Measurements from ENCODE around the gene ZCCHC24.

Gene ZCCHC24

GRCh38 chr10:79482741-79483140 lies 37.3 kb upstream of the ZCCHC24 start:
- Histone ChIP-seq H2AFZ (ENCODE audit: low read depth) (no peak overlapping the region), H3K4me2 (no peak overlapping the region), H3K79me2 (ENCODE audit: insufficient read depth, low read depth) (no peaks in the 10 kb centered on the region), H4K20me1 (ENCODE audit: insufficient read depth) (no peaks in the 10 kb centered on the region), H3K27me3 (ENCODE audit: insufficient read depth, low read depth) (no peaks in the 10 kb centered on the region), H3K9ac (no peak overlapping the region), H3K4me1 (ENCODE audit: low read depth, poor library complexity, severe bottlenecking) (no peaks in the 10 kb centered on the region), H3K4me3 (IDR thresholded peaks at IDR 0.05; ENCODE audit: insufficient read depth, low read depth, low read length) (no peak overlapping the region), H3K27ac (no peak overlapping the region), H3K36me3 (ENCODE audit: insufficient read depth) (no peaks in the 10 kb centered on the region; the same call in 1 of the 2 replicates)
- TF ChIP-seq, protein P1, sequence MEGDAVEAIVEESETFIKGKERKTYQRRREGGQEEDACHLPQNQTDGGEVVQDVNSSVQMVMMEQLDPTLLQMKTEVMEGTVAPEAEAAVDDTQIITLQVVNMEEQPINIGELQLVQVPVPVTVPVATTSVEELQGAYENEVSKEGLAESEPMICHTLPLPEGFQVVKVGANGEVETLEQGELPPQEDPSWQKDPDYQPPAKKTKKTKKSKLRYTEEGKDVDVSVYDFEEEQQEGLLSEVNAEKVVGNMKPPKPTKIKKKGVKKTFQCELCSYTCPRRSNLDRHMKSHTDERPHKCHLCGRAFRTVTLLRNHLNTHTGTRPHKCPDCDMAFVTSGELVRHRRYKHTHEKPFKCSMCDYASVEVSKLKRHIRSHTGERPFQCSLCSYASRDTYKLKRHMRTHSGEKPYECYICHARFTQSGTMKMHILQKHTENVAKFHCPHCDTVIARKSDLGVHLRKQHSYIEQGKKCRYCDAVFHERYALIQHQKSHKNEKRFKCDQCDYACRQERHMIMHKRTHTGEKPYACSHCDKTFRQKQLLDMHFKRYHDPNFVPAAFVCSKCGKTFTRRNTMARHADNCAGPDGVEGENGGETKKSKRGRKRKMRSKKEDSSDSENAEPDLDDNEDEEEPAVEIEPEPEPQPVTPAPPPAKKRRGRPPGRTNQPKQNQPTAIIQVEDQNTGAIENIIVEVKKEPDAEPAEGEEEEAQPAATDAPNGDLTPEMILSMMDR (conservative IDR thresholded peaks at IDR 0.05; ENCODE audit: low read depth, low read length): no peak

DNA sequence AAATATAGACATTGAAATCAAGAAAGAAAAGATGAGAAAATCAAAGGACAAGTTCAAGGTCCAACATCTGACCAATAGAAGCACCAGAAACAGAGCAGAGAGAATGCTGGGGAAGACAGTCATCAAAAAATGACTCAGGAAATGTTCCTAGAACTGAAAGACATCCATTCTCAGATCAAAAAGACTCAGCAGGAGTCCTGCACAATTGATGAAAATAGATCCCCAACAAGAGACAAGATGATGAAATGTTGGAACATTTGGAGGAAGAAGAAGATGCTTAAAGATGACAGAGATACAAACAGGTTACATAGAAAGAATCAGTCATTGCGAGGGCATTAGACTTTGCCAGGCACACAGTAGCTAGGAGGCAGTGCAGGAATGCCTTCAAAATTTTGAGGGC lies 36.9 kb upstream of the ZCCHC24 start:
- H4K20me1 ChIP-seq (ENCODE audit: insufficient read depth): no peaks in the 10 kb centered on the region
- H3K9ac ChIP-seq: no peak overlapping the region
- no peaks in the 10 kb centered on the region for H3K27me3 ChIP-seq (ENCODE audit: insufficient read depth, low read depth)
- no peaks in the 10 kb centered on the region; the same call in 1 of the 2 replicates for H3K36me3 ChIP-seq (ENCODE audit: insufficient read depth)
- no peak overlapping the region for H2AFZ ChIP-seq (ENCODE audit: low read depth)
- TF ChIP-seq, protein P1 (conservative IDR thresholded peaks at IDR 0.05; ENCODE audit: low read depth, low read length): no peak
- no peaks in the 10 kb centered on the region for H3K4me1 ChIP-seq (ENCODE audit: low read depth, poor library complexity, severe bottlenecking)
- H3K27ac ChIP-seq: no peak overlapping the region
- no peaks in the 10 kb centered on the region for H3K79me2 ChIP-seq (ENCODE audit: insufficient read depth, low read depth)
- no peak overlapping the region for H3K4me2 ChIP-seq
- H3K4me3 ChIP-seq (IDR thresholded peaks at IDR 0.05; ENCODE audit: insufficient read depth, low read depth, low read length): no peak overlapping the region

- Histone ChIP-seq H3K27ac (no peak overlapping the region), H3K79me2 (ENCODE audit: insufficient read depth, low read depth) (no peaks in the 10 kb centered on the region), H3K9ac (no peak overlapping the region), H3K27me3 (ENCODE audit: insufficient read depth, low read depth) (no peaks in the 10 kb centered on the region), H2AFZ (ENCODE audit: low read depth) (no peak overlapping the region), H3K4me1 (ENCODE audit: low read depth, poor library complexity, severe bottlenecking) (no peaks in the 10 kb centered on the region), H3K4me2 (no peak overlapping the region), H3K36me3 (ENCODE audit: insufficient read depth) (no peaks in the 10 kb centered on the region; the same call in 1 of the 2 replicates), H4K20me1 (ENCODE audit: insufficient read depth) (no peaks in the 10 kb centered on the region), H3K4me3 (IDR thresholded peaks at IDR 0.05; ENCODE audit: insufficient read depth, low read depth, low read length) (no peak overlapping the region)
- TF ChIP-seq, protein P1 (conservative IDR thresholded peaks at IDR 0.05; ENCODE audit: low read depth, low read length): no peak
Observed at GRCh38 chr10:79479283-79479909, 34.0 kb upstream of the ZCCHC24 start.

DNA sequence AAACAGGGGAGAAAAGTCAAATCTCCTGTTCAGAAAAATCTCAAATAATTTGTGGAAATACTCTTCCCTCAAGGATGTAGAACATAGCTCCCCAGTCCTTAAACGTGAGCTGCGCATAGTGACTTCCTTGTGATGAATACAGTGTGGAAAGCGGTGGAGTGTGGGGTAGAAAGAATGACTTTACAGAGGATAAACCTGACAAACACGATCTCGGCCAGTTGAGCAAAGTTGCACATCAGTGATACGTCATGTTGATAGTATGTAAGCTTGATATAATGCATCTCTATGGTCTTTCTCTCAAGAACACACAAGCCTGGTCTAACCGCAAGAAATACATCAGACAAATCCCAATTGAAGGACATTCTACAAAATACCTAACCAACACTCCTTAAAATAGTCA lies 32.0 kb upstream of the ZCCHC24 start:
- H3K27ac ChIP-seq: no peak overlapping the region
- no peak overlapping the region for H3K4me3 ChIP-seq (IDR thresholded peaks at IDR 0.05; ENCODE audit: insufficient read depth, low read depth, low read length)
- H2AFZ ChIP-seq (ENCODE audit: low read depth): no peak overlapping the region
- no peaks in the 10 kb centered on the region; the same call in 1 of the 2 replicates for H3K36me3 ChIP-seq (ENCODE audit: insufficient read depth)
- H3K4me1 ChIP-seq (ENCODE audit: low read depth, poor library complexity, severe bottlenecking): no peaks in the 10 kb centered on the region
- no peak overlapping the region for H3K9ac ChIP-seq
- TF ChIP-seq, protein P1 (conservative IDR thresholded peaks at IDR 0.05; ENCODE audit: low read depth, low read length): no peak
- H3K27me3 ChIP-seq (ENCODE audit: insufficient read depth, low read depth): no peaks in the 10 kb centered on the region
- H3K79me2 ChIP-seq (ENCODE audit: insufficient read depth, low read depth): no peaks in the 10 kb centered on the region
- no peak overlapping the region for H3K4me2 ChIP-seq
- no peaks in the 10 kb centered on the region for H4K20me1 ChIP-seq (ENCODE audit: insufficient read depth)
